Gastrocnemius medialis (tissue), 4 donors: Measurements from ENCODE around the gene STOML3. TPM values are rescaled to one million over a fixed set of nuclear protein-coding genes. Genes with fewer than 3 reads are reported as not detected.
A peak's percentile ranks its signal among the peaks of the same experiment; 100 is the strongest.

Experiments used
- ATAC-seq, 2 donors: fragments of 150-250 bp; one replicate each; pipeline ENCODE4 v1.9.1; 2016
- DNase-seq, 2 donors: peaks; one replicate each; pipeline ENCODE4 v3.0.0-alpha.2; 2019
- H3K27ac ChIP-seq, 4 donors: fragments of 200-600 bp; sonication (generic); 1 replicate in 1 of 4; 2 replicates in 3 of 4; pipeline ENCODE4 v1.5.1; 2016 to 2018; ENCODE audit warnings: mild to moderate bottlenecking in 2 of 4, moderate library complexity in 1 of 4
- H3K27me3 ChIP-seq, 3 donors: fragments of 200-600 bp; sonication (generic) in 2 of 3; 1 replicate in 1 of 3; 2 replicates in 2 of 3; pipeline versions ENCODE4 v1.5.1 to v1.6.0; 2016 to 2019; ENCODE audit warnings: mild to moderate bottlenecking in 1 of 3, moderate library complexity in 1 of 3
- H3K36me3 ChIP-seq, 2 donors: fragments of 200-600 bp; sonication (generic) in 1 of 2; one replicate each; pipeline ENCODE4 v1.5.1; 2017 to 2018
- H3K4me1 ChIP-seq, 2 donors: fragments of 200-600 bp; sonication (generic) in 1 of 2; one replicate each; pipeline ENCODE4 v1.5.1; 2016 to 2017; ENCODE audit warnings: mild to moderate bottlenecking in 2 of 2
- H3K4me3 ChIP-seq, 4 donors: fragments of 200-600 bp; sonication (generic) in 3 of 4; 1 replicate in 1 of 4; 2 replicates in 3 of 4; pipeline ENCODE4 v1.5.1; 2016 to 2019; ENCODE audit warnings: mild to moderate bottlenecking in 2 of 4
- H3K9me3 ChIP-seq, 3 donors: fragments of 200-600 bp; sonication (generic) in 2 of 3; 1 replicate in 1 of 3; 2 replicates in 2 of 3; pipeline ENCODE4 v1.5.1; 2016 to 2019
- CTCF ChIP-seq, 5 experiments: fragments of 450-650 bp in 3 of 5; fragments of 200-600 bp in 2 of 5; sonication (generic) in 2 of 5; IDR thresholded peaks in 4 of 5; conservative IDR thresholded peaks in 1 of 5; 1 replicate in 4 of 5; 2 replicates in 1 of 5; pipeline ENCODE4 v1.5.1; 2016 to 2019; ENCODE audit warnings: antibody characterized with exemption in 5 of 5, mild to moderate bottlenecking in 3 of 5, moderate library complexity in 3 of 5
- POLR2A ChIP-seq, 2 donors: fragments of 450-650 bp; IDR thresholded peaks; one replicate each; pipeline ENCODE4 v1.6.1; 2017; ENCODE audit warnings: antibody characterized with exemption in 2 of 2, mild to moderate bottlenecking in 2 of 2, moderate library complexity in 2 of 2
- in situ Hi-C, 4 donors: fragments of 200-750 bp; cut with MboI; loops; one replicate each; pipeline versions ENCODE4 v1.15.0 to v1.8.0; 2017; ENCODE audit warnings: low sequenced_read_pairs in 4 of 4
- intact Hi-C: fragments of 100-400 bp; cut with DNase I; formaldehyde crosslinking; loops from one replicate; pipeline ENCODE4 v1.15.1; 2023; ENCODE audit warnings: low total_unique reads
- total RNA-seq, 4 donors: library from RNA; depleted of rRNA; stranded (reverse); fragments of >200 nt; gene quantifications; one replicate each; pipeline versions ENCODE4 v1.1.0 to v1.2.3, GENCODE V29; 2016

STOML3 gene
- not detected for total RNA-seq

GRCh38 chr13:38990693-38991092 lies at the start of gene STOML3:
STOML3 (minus strand) TSS chr13:38990831; CDS start chr13:38990721, 110 bp downstream.
- ATAC-seq: no peak
- intact Hi-C loops (no loop called here), in situ Hi-C loops (no loop called here)
- no peaks in the 10 kb centered on the region for H3K36me3 ChIP-seq
- no peak within 1 kb of the TSS for H3K27ac ChIP-seq
- no peak within 1 kb of the TSS for H3K4me3 ChIP-seq
- H3K9me3 ChIP-seq: no peaks in the 10 kb centered on the region
- H3K4me1 ChIP-seq: no peaks in the 10 kb centered on the region
- no peak for DNase-seq
- H3K27me3 ChIP-seq: no peaks in the 10 kb centered on the region
- no peak for TF ChIP-seq CTCF (IDR thresholded peaks at IDR 0.05 in 4 of 5, conservative IDR thresholded peaks at IDR 0.05 in 1 of 5)
- TF ChIP-seq POLR2A (IDR thresholded peaks at IDR 0.05): no peak

- in situ Hi-C loops: loop anchor here in 2 of 4 donors (10.0 to 25.0 kb wide), 2 partner anchors 572 to 575 kb away; partner anchors contain the start of gene LHFPL6 (in 1 of the 2)
- no peak for ATAC-seq
- Histone ChIP-seq H3K36me3 (no peaks in the 10 kb centered on the region), H3K4me3 (no peak overlapping the region), H3K27me3 (no peaks in the 10 kb centered on the region), H3K4me1 (peaks cover 24 to 39% of the 10 kb centered on the region in 2 donors), H3K27ac (peak overlapping the region in 1 of 4 donors; percentile 21), H3K9me3 (no peaks in the 10 kb centered on the region)
- TF ChIP-seq POLR2A (IDR thresholded peaks at IDR 0.05) (no peak), CTCF (IDR thresholded peaks at IDR 0.05 in 4 of 5, conservative IDR thresholded peaks at IDR 0.05 in 1 of 5) (no peak)
- DNase-seq: no peak
- intact Hi-C loops: no loop called here
Observed at GRCh38 chr13:39040206-39040605, 49.6 kb upstream of the STOML3 start.

- DNase-seq: no peak
- no peaks in the 10 kb centered on the region for H3K36me3 ChIP-seq
- no peak for ATAC-seq
- H3K27ac ChIP-seq: peak overlapping the region; percentile 81 to 90 (median 88)
- peaks cover 35 to 51% of the 10 kb centered on the region in 2 donors for H3K4me1 ChIP-seq
- TF ChIP-seq POLR2A (IDR thresholded peaks at IDR 0.05): no peak
- H3K9me3 ChIP-seq: no peaks in the 10 kb centered on the region
- no peaks in the 10 kb centered on the region for H3K27me3 ChIP-seq
- intact Hi-C loops: loop anchor here (5.0 to 10.0 kb wide), 2 partner anchors 344 to 692 kb away; partner anchors contain the start of gene UFM1
- in situ Hi-C loops: loop anchor here in 1 of 4 donors (25.0 kb wide), 1 partner anchor 573 kb away; the partner anchor contains the start of gene LHFPL6
- peak overlapping the region; percentile 79 to 94 (median 92) for H3K4me3 ChIP-seq
Observed at GRCh38 chr13:39039041-39039440, 48.4 kb upstream of the STOML3 start.

- Histone ChIP-seq H3K27ac (peak overlapping the region; percentile 81 to 90 (median 88)), H3K36me3 (no peaks in the 10 kb centered on the region), H3K4me3 (peak overlapping the region; percentile 79 to 94 (median 92)), H3K4me1 (peaks cover 39 to 54% of the 10 kb centered on the region in 2 donors), H3K9me3 (no peaks in the 10 kb centered on the region), H3K27me3 (no peaks in the 10 kb centered on the region)
- TF ChIP-seq CTCF (IDR thresholded peaks at IDR 0.05 in 4 of 5, conservative IDR thresholded peaks at IDR 0.05 in 1 of 5): no peak
- ATAC-seq: peak; percentile 9 to 27
- no peak for DNase-seq
- in situ Hi-C loops: loop anchor here in 1 of 4 donors (25.0 kb wide), 1 partner anchor 574 kb away; the partner anchor contains the start of gene LHFPL6
- intact Hi-C loops: loop anchor here (5.0 to 10.0 kb wide), 2 partner anchors 344 to 691 kb away; partner anchors contain the start of gene UFM1
Observed at GRCh38 chr13:39038569-39039030, 48.0 kb upstream of the STOML3 start.

- H3K4me1 ChIP-seq: peaks cover 39 to 54% of the 10 kb centered on the region in 2 donors
- peak within 1 kb of the TSS; percentile 81 to 90 (median 88) for H3K27ac ChIP-seq
- H3K36me3 ChIP-seq: no peaks in the 10 kb centered on the region
- in situ Hi-C loops (loop anchor here in 1 of 4 donors (25.0 kb wide), 1 partner anchor 574 kb away; the partner anchor contains the start of gene LHFPL6), intact Hi-C loops (loop anchor here (5.0 to 10.0 kb wide), 2 partner anchors 343 to 691 kb away; partner anchors contain the start of gene UFM1)
- DNase-seq (peak; percentile 78 to 88), ATAC-seq (peak; percentile 93 to 94)
- no peaks in the 10 kb centered on the region for H3K9me3 ChIP-seq
- peak in 3 of 5 experiments; percentile 7 to 34 (median 33) for TF ChIP-seq CTCF (IDR thresholded peaks at IDR 0.05 in 4 of 5, conservative IDR thresholded peaks at IDR 0.05 in 1 of 5)
- TF ChIP-seq POLR2A (IDR thresholded peaks at IDR 0.05): peak; percentile 49 to 55
- H3K27me3 ChIP-seq: no peaks in the 10 kb centered on the region
- H3K4me3 ChIP-seq: peak within 1 kb of the TSS; percentile 79 to 94 (median 92)
Observed at GRCh38 chr13:39037880-39038568, 47.4 kb upstream of the STOML3 start, which contains the start of the genes NHLRC3 and PROSER1. NHLRC3 (plus strand) TSS chr13:39038456; CDS start chr13:39038640, 184 bp downstream. PROSER1 (minus strand) TSS chr13:39038089; CDS start chr13:39037242, 847 bp downstream.
